NCI-H510A (cell line): ENCODE measurements around the gene ACSS3.

ENCODE experiments used
- DNase-seq: peaks from one replicate; lab custom pipeline; 2025; lab: John Stamatoyannopoulos, UW

Gene ACSS3

DNA sequence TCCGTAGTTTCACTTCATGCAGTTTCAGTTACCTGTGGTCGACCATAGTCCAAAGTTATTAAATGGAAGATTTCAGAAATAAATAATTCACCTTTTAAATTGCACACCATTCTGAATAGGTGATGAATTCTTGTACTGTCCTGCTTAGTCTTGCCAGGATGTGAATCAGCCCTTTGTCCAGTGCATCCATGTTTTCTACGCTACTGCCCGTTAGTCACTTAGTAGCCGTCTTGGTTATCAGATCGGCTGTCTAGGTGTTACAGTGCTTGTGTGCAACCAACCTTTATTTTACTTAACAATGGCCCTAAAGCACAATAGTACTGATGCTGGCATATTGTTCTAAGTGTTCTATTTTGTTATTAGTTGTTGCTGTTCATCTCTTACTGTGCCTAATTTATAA is 146.7 kb downstream of the ACSS3 start:
- no peak for DNase-seq

DNA sequence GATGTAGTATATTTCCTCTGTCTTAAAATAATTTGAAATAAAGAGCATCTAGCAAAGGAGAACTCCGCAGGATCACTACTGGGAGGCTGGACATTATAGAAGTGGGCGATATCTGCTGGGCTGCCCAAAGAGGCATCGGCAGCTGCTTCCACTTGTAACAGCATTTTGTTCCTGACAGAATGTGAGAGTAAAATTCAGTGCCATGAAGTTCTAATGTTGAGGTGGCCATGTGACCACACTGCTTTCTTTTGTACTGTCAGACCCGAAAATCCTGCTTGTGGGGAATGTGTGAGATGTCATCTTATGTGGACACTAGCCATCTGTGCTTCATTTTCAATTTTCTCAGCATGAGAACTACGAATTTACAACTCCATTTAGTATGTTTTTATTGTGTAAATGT is 151.9 kb downstream of the ACSS3 start:
- DNase-seq = peak; percentile 23

DNA sequence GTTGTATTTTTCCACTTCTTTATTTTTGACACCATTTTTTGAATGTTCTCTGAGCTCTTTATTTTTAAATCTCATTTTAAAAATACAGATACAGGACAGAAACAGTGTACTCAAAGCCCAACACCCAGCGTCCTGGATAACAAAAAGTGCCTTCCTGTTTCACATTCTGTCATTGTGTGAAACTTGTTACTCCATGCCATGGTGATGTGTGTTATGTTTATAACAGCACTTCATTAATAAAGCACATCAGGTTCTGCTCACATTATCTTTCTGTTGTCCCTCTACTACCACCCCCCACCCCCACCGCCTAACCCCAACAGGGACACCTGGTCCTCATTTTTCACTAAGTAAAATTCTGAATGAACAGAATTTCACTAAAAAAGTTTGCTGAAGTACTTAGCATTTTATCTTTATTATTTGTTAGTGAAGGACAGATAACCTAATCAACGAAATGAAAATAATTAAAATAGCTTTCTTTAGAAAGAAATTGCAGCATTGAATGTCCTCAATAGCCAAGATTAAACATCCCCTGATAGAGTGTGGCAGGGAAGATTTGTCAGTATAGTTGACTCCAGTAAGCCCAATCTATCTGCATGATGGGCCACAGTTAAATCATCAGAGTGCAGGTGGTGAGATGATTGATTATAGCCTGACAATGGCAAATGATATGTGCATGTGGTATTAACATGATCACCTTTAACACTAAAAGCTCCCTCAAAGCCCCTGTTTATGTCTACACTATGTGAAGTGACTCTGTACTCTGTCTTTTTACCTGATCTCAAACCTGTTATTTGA is 153.9 kb downstream of the ACSS3 start:
- no peak for DNase-seq

DNA sequence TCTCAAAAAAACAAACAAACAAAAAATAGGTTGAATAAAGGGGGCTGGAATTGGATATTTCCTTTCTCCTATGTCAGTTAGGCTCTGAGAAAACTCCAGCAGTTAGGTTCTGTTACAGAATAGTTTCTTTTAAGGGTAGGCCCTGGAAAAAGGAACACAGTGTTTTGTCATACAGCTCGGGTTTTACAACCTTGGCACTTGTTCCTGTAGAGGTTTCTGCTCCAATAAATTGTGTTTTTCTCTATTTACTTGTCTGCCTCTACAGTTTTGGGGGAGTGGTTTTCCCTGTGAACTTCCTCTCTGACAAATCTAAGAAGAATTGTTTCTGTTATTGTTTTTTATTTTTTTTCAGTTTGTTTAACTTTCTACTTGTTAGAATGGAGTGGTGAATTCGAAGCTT is 167.6 kb downstream of the ACSS3 start:
- no peak for DNase-seq

DNA sequence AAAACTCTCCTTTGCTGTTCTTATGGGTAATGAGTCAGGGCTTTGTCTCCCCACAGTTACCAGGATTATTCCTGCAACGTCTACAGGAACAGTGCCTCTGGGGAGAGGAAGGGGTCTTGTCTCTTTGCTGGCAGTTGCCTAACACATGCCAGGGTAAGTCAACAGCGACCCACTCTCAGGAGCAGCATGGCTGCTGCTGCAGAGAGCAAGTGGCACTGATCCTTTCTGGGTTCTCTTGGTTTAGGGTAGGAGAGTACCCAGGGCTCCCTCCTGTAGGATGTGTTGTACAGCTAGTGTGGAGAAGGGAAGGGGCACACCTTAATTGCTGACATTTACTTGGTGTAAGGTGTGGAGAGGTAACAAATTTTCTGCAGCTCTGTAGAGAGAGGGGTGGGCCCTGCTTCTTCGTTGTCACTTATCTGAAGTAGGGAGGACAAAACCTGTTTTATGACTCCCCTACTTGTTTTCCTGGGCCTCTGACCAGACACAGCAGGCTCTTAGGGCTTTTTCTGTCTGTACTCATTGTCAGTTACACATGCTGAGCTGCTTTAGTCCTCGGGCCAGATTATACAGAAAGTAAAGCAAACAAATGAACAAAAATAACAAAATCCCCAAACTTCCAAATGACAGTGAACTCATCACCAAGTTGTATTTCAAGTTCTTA is 168.2 kb downstream of the ACSS3 start:
- peak; percentile 68 for DNase-seq

DNA sequence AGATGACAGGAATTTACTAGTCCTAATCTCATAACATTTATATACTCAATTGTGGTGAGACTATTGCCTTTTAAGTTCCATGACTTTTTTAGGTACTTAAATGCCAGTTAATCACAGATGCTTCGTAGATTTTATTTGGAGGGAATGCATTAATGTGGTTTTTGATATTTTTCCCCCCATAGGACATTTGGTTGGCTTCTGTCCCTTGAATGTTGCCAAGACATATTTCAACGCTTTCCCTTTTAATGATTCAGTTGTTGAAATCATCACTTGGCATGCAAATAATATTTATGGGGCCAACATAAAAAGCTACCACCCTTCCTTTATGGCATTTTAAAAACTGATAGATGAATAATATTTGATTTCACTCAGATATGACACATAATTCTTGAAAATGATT is 172.1 kb downstream of the ACSS3 start:
- DNase-seq = no peak

DNA sequence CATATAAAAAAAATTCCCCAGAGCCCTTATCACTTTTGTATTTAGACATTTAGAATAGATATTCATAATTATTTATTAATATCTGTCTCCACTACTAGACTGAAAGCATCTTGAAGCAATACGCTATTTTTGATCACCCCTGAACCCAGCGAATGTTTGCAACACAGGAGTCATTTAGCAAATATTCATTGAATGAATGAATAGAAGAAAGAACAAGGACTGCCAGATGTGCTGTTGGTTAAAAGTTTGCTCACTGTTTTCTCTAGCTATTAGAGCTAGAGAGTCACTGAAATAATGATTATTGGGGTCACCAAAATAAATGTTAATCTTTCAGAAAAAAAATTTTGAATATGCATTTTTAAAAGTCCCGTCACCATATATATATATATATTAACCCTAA is 174.3 kb downstream of the ACSS3 start:
- no peak for DNase-seq

DNA sequence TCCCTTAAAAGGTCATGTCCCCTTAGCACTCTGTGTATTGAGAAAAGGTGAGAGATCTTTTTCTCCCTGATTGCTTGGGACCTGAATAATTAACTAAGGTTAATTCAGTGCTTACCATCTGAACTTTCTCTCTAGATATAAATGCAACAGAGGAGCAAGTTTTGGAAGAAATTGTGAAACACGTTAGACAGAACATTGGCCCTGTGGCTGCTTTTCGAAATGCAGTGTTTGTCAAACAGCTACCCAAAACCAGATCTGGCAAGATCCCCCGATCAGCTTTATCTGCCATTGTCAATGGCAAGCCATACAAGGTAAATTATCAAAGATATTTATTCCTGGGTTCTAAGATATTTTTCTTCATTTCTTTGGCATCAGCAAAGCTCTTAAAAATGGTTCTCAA is 175.5 kb downstream of the ACSS3 start:
- no peak for DNase-seq

DNA sequence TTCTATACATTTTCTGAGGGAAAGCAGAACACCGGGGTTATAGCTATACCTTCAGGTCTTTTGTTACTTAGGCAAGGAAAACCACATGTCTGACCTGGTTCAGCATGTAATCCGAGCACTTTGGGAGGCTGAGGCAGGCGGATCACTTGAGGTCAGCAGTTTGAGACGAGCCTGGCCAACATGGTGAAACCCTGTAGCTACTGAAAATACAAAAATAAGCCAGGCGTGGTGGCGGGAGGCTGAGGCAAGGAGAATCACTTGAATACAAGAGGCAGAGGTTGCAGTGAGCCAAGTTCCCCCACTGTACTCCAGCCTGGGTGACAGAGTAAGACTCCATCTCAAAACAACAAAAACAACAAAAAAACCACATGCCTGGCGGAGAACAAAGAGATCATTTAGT is 177.6 kb downstream of the ACSS3 start:
- DNase-seq = no peak

DNA sequence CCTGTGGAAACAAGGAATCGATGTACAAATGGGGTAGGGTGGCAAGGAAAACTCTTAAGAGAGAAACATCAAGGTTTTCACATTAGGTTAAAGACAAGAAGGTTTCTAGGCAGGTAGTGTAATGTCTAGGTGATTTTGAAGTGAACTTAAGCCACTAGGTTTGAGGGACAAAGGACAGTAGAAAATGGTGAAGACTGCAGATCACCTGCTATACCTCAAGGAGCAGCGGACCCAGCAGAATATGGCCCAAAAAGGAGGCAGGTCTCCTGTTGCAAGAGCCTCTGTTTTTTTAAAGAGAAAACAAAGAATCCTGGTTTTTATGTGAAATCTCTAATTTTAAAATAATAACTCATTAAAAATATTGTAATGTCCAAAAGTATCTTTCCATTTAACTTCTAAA is 178.1 kb downstream of the ACSS3 start:
- no peak for DNase-seq

DNA sequence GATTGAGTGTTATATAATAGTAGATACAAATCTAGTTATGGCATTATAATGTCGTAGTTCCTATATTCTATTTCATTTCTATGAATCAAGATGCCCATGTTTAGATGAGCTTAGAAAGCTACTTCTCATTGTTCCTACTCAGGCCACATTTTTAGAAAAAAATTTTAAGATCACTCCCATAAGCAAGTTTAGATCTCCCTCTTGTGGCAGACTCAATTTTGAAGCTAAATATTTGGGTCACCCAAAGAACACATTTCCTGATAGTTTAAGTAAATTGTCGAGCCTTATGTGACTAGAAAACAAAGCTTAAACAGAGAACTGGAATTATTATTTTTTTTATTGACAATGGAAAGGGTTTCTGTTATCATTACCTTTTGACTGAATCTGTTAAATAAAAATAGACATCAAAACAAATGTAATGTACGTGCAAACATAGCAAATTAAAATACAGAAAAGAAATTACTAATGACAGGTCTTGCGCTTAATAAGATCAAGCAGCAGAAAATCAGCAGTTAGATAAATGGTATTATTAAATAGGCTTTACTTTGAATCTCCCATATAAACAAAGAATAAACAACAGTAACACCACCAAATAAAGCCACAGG is 180.2 kb downstream of the ACSS3 start:
- no peak for DNase-seq

DNA sequence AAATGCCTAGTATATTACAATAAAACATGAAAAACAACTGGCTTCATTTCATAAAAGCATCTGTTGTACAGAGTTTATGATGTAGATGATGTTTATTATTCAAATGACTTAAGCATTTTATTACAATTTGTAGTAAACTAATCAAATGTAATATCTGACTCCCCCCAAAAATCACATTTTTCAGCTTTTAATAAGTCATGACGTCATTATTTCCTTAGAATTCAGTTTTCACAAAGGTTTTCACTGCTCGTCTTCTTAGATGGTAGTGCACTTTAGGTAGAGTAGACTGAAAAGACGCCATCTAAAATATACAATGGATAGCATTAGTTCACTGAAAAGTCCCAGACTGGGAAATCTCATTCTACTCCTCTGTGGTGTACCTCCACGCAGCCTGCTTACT is 181.5 kb downstream of the ACSS3 start:
- no peak for DNase-seq

DNA sequence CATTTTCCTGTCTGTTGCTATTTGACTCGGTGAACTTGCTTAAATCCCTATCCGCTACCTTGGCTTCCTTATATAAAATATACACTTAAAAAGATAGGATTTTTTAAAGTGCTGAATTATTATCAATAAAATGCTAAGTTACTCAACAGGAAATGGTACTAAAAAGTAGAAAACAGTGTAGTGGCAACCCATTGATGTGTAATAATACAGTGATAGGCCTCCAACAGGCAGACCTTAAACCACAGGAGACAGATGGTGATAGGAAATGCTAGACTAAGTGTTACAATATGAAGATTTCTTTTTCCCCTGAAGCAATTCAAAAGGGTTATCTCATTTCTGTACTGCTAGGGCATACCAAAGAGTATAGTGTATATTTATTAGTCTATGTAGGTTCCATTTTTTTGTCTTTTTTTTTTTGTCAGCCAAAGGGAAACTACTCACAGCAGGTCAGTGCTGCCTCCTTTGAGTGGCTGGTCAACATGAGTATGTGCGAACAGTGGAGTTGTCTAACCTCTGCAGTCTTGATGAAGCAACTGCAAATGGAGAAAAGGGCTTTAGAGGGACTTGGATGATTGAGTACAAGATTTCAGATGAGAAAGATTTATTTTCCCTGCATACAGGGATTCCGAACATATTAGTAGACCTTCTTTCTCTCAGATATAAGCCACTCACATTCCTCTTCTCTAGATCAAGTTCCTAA is 183.8 kb downstream of the ACSS3 start:
- no peak for DNase-seq

DNA sequence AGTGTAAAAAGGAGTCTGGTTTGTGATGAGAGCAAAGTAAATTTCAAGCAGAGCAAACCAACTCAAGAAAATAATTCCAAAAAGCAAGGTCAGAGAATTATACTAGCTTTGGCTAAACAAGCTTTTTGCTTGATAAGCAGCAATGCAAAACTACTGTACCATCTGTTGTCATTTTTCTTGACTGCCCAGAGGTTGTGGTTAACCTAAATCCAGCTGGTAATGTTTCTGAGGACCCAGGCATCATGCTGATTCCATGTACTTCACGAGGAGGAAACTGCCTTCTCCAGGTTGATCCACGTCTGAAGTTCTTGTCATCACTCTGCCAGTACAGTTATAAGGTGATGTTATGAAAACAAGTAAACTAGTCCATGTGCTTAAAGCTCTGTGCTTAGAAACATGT is 185.2 kb downstream of the ACSS3 start:
- DNase-seq = no peak

DNA sequence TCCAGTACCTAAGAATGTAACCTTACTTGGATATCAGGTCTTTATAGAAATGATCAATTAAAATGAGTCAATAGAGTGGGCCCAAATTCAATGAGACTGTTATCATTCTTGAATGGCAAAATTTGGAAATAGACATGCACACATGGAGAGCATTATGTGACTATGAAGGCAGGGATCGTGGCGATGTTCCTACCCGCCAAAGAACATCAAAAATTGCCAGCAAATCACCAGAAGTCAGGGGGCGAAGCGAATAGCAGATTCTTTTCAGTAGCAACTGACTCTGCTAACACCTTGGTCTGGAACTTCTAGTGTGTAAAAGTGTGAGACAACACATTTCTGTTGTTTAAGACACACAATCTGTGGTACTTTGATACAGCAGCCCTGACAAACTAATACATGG is 192.5 kb downstream of the ACSS3 start:
- no peak for DNase-seq

DNA sequence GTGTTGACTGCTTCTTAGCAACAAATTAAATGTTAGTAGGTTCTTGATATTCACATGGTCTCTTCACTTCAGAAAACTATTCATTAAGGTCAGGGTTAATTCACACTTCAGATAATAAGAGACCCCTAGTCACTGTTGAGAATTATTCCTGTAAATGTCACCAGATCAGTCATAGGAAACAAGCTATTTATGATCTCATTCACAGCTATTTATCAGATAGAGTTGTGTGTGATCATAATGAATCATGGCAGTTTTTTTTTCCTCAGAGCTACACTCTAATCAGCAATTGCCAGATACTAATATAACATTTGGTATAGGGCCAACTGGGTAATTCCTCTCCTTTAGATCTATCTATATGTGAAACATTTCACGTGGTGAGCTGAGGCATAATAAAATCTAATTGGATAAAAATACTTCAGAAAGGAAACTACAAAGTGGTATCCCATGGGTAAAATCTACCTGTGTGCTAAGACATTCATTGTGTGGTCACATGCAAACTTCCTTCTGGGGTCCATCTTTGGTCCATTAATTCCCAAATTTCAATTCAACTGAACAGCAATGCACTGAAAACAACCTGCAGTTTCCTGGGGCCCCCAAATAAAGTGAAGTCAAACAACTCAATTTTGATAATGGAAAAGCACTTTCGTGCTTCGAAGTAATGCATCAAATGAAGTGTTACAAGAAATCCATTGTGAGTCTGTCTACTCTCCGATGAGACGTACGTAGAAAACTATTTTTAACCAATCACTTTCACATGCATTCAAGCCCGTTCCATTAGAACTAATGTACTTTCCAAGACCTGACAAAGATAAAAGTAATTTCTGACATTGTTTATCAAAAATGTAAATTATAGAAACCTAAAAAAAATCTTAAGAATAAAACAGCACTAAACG is 197.0 kb downstream of the ACSS3 start:
- DNase-seq = no peak

DNA sequence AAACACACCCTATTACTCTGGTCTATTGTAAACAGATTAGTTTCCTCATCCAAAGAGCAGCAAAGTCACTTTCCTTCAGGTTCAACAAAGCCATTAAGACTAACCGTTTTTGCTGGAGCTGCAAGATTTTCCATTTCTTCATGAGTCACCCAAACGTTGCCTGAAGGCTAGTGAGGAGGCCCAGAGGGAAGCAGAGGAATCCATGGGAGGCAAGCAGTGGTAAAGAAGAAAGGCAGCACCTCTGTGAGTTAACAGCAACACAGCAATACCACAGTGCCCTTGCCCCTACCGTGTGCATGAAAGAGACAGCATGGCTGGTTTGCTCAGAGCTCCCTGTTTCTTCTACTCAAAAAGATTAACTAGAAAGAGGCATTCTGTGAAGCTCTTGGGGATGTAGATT is 206.3 kb downstream of the ACSS3 start:
- no peak for DNase-seq

DNA sequence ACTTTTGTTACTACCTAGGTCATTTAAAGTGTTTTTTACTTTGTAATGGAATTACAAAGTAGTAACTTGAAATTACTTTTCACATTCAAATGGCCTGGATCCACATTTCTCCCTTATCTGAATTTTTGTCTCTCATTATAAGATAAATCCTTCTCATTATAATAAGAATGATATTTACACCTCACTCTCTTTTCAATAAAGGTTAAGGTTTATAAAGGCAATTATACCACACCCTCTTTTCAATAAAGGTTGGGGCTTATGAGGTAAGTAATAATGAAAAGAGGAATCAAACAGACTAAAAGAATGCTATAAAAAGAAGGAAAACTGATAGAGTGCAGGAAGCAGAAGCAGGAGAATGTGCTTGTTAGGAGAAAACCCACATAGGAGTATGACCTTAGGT is 210.8 kb downstream of the ACSS3 start:
- no peak for DNase-seq

DNA sequence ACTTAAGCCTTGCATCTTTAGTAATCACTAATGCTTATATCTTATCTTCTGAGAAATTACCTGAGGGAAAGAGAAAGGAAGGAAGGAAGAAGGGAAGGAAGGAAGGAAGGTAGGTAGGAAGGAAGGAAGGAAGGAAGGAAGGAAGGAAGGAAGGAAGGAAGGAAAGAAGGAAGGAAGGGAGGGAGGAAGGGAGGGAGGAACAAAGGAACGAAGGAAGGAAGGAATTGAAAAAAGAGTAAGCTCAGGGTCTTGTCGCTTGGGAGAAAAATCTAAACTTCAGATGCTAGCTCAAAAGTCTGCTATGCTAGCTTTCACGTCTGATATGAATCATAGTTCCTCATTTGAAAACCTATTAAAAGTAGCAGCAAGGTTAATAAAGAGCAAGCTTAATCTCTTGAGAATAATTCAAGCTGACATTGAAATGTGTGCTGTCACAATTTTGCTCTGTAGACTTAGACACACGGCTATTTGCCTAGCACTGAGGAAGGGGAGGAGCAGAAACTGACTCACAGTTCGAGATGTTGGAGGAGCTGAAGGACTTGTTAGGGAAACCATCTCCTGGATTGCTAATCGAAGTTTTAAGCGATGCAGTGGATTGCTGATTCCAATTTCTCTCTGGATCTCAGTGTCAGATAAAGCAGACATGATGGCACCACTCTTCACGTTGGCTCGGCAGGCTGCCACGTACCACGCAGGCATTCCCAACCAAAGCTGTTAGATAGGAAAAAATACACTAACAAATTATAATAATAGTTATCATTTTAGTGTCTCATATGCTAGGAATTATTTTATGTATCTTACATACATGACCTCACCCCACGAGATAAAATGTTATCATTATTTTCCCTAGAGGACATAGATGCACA is 216.7 kb downstream of the ACSS3 start:
- DNase-seq = no peak

DNA sequence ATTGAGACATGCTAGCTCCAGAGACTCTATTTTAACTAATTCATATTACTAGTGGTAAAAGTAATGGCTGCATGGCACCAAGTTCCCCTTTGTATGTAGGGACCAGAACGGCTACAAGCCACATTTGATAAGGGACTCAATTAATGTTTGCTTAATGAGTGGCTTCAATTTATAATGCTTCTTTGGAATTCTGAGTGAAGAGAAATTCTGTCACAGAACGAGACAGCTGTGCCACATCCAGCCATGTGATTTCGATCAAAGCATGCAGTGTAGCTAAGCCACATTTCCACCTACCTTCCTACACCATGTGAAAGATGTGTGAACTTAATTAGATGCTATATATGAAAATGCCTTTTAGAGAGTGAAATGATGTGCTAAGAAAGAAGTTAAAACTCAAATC is 217.4 kb downstream of the ACSS3 start:
- no peak for DNase-seq
